Myocyte (in vitro differentiated cells): ENCODE data around the gene GNAQ. TPM values are rescaled to one million over a fixed set of nuclear protein-coding genes. Genes with fewer than 3 reads are reported as not detected.
"Not testable (repeated sequence)": the region's sequence is repeated elsewhere in the genome, so short reads cannot be mapped to it uniquely, and the experiment has no call there.

Experiments used
- DNase-seq: peaks from one replicate; pipeline ENCODE4 v3.0.0-alpha.2; 2012; ENCODE audit warnings: low read depth
- total RNA-seq: library from RNA; depleted of rRNA; stranded (reverse); fragments of >200 nt; gene quantifications from 2 replicates; pipeline ENCODE4 v1.2.3, GENCODE V29; 2014

The GNAQ gene
- total RNA-seq, 1 donor from 2014 or later = 29.9 TPM

GRCh38 chr9:77705636-77706035 lies 326.0 kb downstream of the GNAQ start:
- no peak for DNase-seq

- not testable (repeated sequence) for DNase-seq
These were observed 328.9 kb downstream of the GNAQ start for GRCh38 chr9:77702521-77703390.

- DNase-seq = no peak
These were observed 334.2 kb downstream of the GNAQ start for GRCh38 chr9:77697238-77697984.

- not testable (repeated sequence) for DNase-seq
These were observed 340.9 kb downstream of the GNAQ start for GRCh38 chr9:77690723-77691122.

- peak; percentile 5 for DNase-seq
These were observed 341.5 kb downstream of the GNAQ start for GRCh38 chr9:77690119-77690518.

GRCh38 chr9:77687737-77688136 lies 343.9 kb downstream of the GNAQ start:
- not testable (repeated sequence) for DNase-seq

GRCh38 chr9:77680581-77680980 lies 351.0 kb downstream of the GNAQ start:
- DNase-seq = no peak

- DNase-seq = no peak
These were observed 351.8 kb downstream of the GNAQ start for GRCh38 chr9:77679661-77680368.

GRCh38 chr9:77679088-77679487 lies 352.5 kb downstream of the GNAQ start:
- no peak for DNase-seq

GRCh38 chr9:77677957-77678535 lies 353.6 kb downstream of the GNAQ start:
- DNase-seq = no peak

- no peak for DNase-seq
These were observed 354.2 kb downstream of the GNAQ start for GRCh38 chr9:77677397-77677796.

GRCh38 chr9:77673941-77674791 lies 357.4 kb downstream of the GNAQ start:
- peak; percentile 19 for DNase-seq

- DNase-seq = no peak
These were observed 359.4 kb downstream of the GNAQ start for GRCh38 chr9:77672183-77672582.

- DNase-seq = no peak
These were observed 364.5 kb downstream of the GNAQ start for GRCh38 chr9:77667151-77667550.

Other genes starting within 250 kb of the GNAQ start
- gene CEP78, start 204.3 kb upstream of the GNAQ start, total RNA-seq = 10.0 and 11.3 TPM in 2 replicates